Epithelial cell of umbilical artery (primary cell): ENCODE results near the gene KHDC3L. TPM values are rescaled to one million over a fixed set of nuclear protein-coding genes. Genes with fewer than 3 reads are reported as not detected.

Experiments
- total RNA-seq: library from RNA; depleted of rRNA; stranded (reverse); fragments of >200 nt; gene quantifications from 2 replicates; pipeline ENCODE4 v1.2.3, GENCODE V29; 2014

KHDC3L gene, protein sequence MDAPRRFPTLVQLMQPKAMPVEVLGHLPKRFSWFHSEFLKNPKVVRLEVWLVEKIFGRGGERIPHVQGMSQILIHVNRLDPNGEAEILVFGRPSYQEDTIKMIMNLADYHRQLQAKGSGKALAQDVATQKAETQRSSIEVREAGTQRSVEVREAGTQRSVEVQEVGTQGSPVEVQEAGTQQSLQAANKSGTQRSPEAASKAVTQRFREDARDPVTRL
- total RNA-seq, result not detected in 2 replicates

DNA sequence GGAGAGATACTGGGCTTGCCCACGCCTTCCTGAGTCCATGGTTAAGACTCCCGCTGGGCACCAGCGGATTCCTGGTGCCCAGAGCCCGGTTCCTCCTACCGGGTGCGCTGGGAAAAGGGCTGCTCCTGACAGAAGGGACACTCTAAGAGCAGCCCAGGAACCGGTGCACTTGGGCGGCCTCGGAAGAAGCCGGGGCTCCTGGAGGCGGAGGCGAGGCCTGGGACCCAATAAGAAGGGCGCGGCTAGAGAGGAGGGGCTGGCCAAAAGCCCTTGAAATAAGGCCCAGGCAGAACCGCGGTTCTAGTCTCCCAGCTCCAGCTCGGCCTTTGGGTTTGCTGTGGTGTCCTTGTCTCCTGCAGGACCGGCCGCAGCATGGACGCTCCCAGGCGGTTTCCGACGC lies at the start of gene KHDC3L:
Gene KHDC3L (plus strand): TSS at position 301 of the 400 bp plus-strand sequence. CDS start 72 bp downstream, at position 373.

DNA sequence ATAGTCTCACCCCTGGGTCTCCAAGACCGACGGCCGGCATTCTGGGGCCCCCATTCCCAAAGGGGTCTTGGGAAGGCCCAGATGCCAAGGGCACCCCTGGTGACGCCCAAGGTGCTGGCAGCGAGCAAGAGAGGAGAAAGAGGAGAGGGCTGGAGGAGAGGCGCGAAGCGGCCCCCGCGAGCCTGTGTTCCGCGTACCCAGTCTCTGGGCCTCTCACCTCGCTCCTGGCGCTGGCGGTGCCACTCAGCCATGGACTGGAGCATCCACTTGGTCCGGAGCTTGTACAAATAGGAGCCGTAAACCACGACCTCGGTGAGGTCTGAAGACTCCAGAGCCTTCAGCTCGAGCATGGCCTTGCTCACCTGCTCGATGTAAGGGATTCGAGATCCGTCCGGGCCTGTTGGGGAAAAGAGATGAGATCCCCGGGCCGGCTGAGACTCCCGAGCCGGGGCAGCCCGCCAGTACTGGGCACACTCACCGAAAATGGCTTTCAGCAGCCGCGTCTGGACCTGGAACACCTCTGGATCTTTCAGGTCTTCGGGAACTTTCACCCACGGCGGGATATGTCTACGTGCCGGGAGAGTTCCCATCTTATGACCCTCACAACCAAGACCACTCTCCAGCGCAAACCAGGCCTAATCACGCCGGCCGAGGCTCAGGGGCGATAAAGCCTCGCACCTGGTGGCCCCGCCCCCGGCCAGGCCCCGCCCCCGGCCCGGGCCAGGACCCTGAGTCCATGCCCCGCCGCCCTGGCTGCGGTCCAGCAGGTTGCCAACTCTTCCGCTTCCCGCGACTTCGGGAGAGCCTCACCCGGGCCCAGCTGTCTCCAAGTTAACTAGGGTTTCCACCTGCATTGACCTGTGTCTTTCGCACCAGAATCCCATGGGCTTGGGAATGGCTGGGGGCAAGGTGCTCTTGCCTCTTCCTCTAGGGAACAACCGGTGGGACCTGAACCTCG lies 8.5 kb upstream of the KHDC3L start, which contains the start of gene DPPA5:
Gene DPPA5 (minus strand): TSS at position 641 of the 958 bp plus-strand sequence. CDS start 51 bp downstream, at position 590.

DNA sequence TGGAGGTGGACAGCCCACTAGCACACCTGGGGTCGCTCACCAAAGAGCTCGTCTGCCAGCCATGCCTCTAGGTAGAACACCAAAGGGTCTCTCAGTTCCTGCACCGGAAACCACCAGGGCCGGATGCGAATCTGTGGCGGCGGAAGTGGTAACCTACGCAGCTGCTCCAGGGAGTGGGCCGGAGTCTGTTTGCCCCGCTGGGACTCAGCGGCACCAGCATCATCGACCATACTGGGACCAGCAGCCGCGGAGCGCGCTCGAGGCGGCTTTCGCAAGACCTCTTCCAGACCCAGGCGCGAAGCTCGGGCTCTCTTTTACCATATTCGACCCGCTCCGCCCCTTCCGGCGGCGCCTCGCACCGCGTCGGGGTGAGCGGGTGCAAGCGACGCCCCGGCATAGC lies 7.1 kb downstream of the KHDC3L start, which contains the start of gene OOEP:
Gene OOEP (minus strand): TSS at position 335 of the 400 bp plus-strand sequence. CDS start 105 bp downstream, at position 230.

DNA sequence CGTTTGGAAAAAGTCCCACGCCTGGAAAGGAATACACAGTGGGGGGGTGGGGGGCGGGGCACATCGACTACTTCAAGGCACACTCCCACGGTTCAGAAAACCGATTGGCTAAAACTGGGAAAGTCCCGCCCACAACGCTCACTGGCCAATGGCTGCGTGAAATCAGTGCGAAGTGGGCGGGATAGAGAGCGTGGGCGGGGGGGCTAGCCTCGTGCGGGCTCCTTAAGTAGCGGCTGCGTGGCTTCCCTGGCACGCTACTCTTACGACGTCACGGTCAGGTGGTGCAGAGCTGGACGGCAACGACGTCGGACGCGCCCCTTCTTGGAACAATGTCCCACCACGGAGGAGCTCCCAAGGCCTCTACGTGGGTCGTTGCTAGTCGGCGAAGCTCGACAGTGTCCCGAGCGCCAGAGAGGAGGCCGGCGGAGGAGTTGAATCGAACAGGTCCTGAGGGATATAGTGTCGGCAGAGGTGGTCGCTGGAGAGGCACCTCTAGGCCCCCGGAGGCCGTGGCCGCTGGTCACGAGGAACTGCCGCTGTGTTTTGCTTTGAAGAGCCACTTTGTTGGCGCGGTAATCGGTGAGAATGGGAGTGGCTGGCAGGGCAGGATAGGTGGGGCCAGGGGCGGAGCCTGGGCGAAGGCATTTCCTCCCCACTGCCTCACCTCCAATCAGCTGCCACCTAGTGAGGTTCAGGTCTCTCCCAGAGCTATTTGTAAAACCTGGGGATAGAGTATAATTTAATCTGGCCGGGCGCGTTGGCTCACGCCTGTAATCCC lies 32.3 kb downstream of the KHDC3L start, which contains the start of gene DDX43:
Gene DDX43 (plus strand): TSS at position 252 of the 778 bp plus-strand sequence. CDS start 78 bp downstream, at position 330.

Other genes starting within 250 kb of the KHDC3L start
- not detected in 2 replicates for gene KHDC1L, start 137.2 kb upstream of the KHDC3L start, total RNA-seq
- 1.9 and 2.0 TPM in 2 replicates for gene KHDC1, start 99.5 kb upstream of the KHDC3L start, total RNA-seq
- gene DPPA5, start 8.4 kb upstream of the KHDC3L start, total RNA-seq, result not detected in 2 replicates
- gene OOEP, start 7.2 kb downstream of the KHDC3L start, total RNA-seq, result not detected in 2 replicates
- 0.65 and 1.5 TPM in 2 replicates for gene DDX43, start 32.2 kb downstream of the KHDC3L start, total RNA-seq
- 7.8 and 13.5 TPM in 2 replicates for gene CGAS, start 89.6 kb downstream of the KHDC3L start, total RNA-seq
- gene MTO1, start 99.1 kb downstream of the KHDC3L start, total RNA-seq, result 19.2 and 26.9 TPM in 2 replicates
- 12,458 and 24,213 TPM in 2 replicates for gene EEF1A1, start 158.4 kb downstream of the KHDC3L start, total RNA-seq